ENCODE data around the gene KCNK13. TPM values are rescaled to one million over a fixed set of nuclear protein-coding genes. Genes with fewer than 3 reads are reported as not detected.

Gene KCNK13
- total and polyA plus RNA-seq, 9 donors = 0.21 to 0.70 (median 0.33) TPM

GRCh38 chr14:90154110-90154509 lies 92.3 kb downstream of the KCNK13 start:
- no peaks in the 10 kb centered on the region for H3K4me1 ChIP-seq (ENCODE audit: control insufficient read depth, insufficient read depth, low read length)
- no peak overlapping the region for H3K27ac ChIP-seq (ENCODE audit: low read length)
- H3K4me3 ChIP-seq (ENCODE audit: low read length) = no peak overlapping the region
- peaks cover 2% of the 10 kb centered on the region for H3K9me3 ChIP-seq (replicated peaks; ENCODE audit: control insufficient read depth, low read depth, low read length)
- no peaks in the 10 kb centered on the region for H3K36me3 ChIP-seq (ENCODE audit: control insufficient read depth, insufficient read depth, low read length)
- peaks cover 5% of the 10 kb centered on the region for H3K27me3 ChIP-seq (ENCODE audit: control insufficient read depth, insufficient read depth, low read length)
- DNase-seq = no peak

GRCh38 chr14:90159146-90159545 lies 97.4 kb downstream of the KCNK13 start:
- Histone ChIP-seq H3K27ac (ENCODE audit: low read length) (no peak overlapping the region), H3K4me1 (ENCODE audit: control insufficient read depth, insufficient read depth, low read length) (no peaks in the 10 kb centered on the region), H3K36me3 (ENCODE audit: control insufficient read depth, insufficient read depth, low read length) (no peaks in the 10 kb centered on the region), H3K4me3 (ENCODE audit: low read length) (no peak overlapping the region), H3K9me3 (replicated peaks; ENCODE audit: control insufficient read depth, low read depth, low read length) (peaks cover 1% of the 10 kb centered on the region), H3K27me3 (ENCODE audit: control insufficient read depth, insufficient read depth, low read length) (peaks cover 5% of the 10 kb centered on the region)
- DNase-seq = peak; percentile 29
- 29% methylated on average over 1 of the region's 3 CpGs for WGBS (ENCODE audit: insufficient coverage)

GRCh38 chr14:90159688-90160087 lies 97.9 kb downstream of the KCNK13 start:
- no peak overlapping the region for H3K4me3 ChIP-seq (ENCODE audit: low read length)
- no peaks in the 10 kb centered on the region for H3K9me3 ChIP-seq (replicated peaks; ENCODE audit: control insufficient read depth, low read depth, low read length)
- H3K27ac ChIP-seq (ENCODE audit: low read length) = no peak overlapping the region
- H3K36me3 ChIP-seq (ENCODE audit: control insufficient read depth, insufficient read depth, low read length) = no peaks in the 10 kb centered on the region
- no peaks in the 10 kb centered on the region for H3K4me1 ChIP-seq (ENCODE audit: control insufficient read depth, insufficient read depth, low read length)
- no peak for DNase-seq
- H3K27me3 ChIP-seq (ENCODE audit: control insufficient read depth, insufficient read depth, low read length) = peaks cover 5% of the 10 kb centered on the region
- 33% methylated on average over 1 of the region's 4 CpGs for WGBS (ENCODE audit: insufficient coverage)

GRCh38 chr14:90161129-90161528 lies 99.3 kb downstream of the KCNK13 start:
- Histone ChIP-seq H3K9me3 (replicated peaks; ENCODE audit: control insufficient read depth, low read depth, low read length) (no peaks in the 10 kb centered on the region), H3K36me3 (ENCODE audit: control insufficient read depth, insufficient read depth, low read length) (no peaks in the 10 kb centered on the region), H3K4me3 (ENCODE audit: low read length) (no peak overlapping the region), H3K4me1 (ENCODE audit: control insufficient read depth, insufficient read depth, low read length) (no peaks in the 10 kb centered on the region), H3K27ac (ENCODE audit: low read length) (no peak overlapping the region), H3K27me3 (ENCODE audit: control insufficient read depth, insufficient read depth, low read length) (peaks cover 4% of the 10 kb centered on the region)
- WGBS (ENCODE audit: insufficient coverage) = no CpG with 5 or more reads among the region's 3 CpGs
- no peak for DNase-seq

GRCh38 chr14:90168425-90169105 lies 106.8 kb downstream of the KCNK13 start:
- no CpG with 5 or more reads among the region's 4 CpGs for WGBS (ENCODE audit: insufficient coverage)
- no peaks in the 10 kb centered on the region for H3K9me3 ChIP-seq (replicated peaks; ENCODE audit: control insufficient read depth, low read depth, low read length)
- DNase-seq = no peak

GRCh38 chr14:90175631-90176030 lies 113.8 kb downstream of the KCNK13 start:
- Histone ChIP-seq H3K27me3 (ENCODE audit: control insufficient read depth, insufficient read depth, low read length) (peaks cover 3% of the 10 kb centered on the region), H3K27ac (ENCODE audit: low read length) (no peak overlapping the region), H3K9me3 (replicated peaks; ENCODE audit: control insufficient read depth, low read depth, low read length) (no peaks in the 10 kb centered on the region), H3K4me1 (ENCODE audit: control insufficient read depth, insufficient read depth, low read length) (no peaks in the 10 kb centered on the region), H3K36me3 (ENCODE audit: control insufficient read depth, insufficient read depth, low read length) (no peaks in the 10 kb centered on the region), H3K4me3 (ENCODE audit: low read length) (no peak overlapping the region)
- WGBS (ENCODE audit: insufficient coverage) = 100% methylated on average over 1 of the region's 3 CpGs
- DNase-seq = no peak

More at GRCh38 chr14:90168425-90169105, 106.8 kb downstream of the KCNK13 start:
- H3K27ac ChIP-seq (ENCODE audit: low read length) = no peak overlapping the region
- peaks cover 2% of the 10 kb centered on the region for H3K27me3 ChIP-seq (ENCODE audit: control insufficient read depth, insufficient read depth, low read length)
- no peaks in the 10 kb centered on the region for H3K36me3 ChIP-seq (ENCODE audit: control insufficient read depth, insufficient read depth, low read length)
- H3K4me3 ChIP-seq (ENCODE audit: low read length) = no peak overlapping the region
- no peaks in the 10 kb centered on the region for H3K4me1 ChIP-seq (ENCODE audit: control insufficient read depth, insufficient read depth, low read length)

GRCh38 chr14:90177539-90178189 lies 115.9 kb downstream of the KCNK13 start:
- no peaks in the 10 kb centered on the region for H3K9me3 ChIP-seq (replicated peaks; ENCODE audit: control insufficient read depth, low read depth, low read length)
- H3K4me3 ChIP-seq (ENCODE audit: low read length) = no peak overlapping the region
- H3K27me3 ChIP-seq (ENCODE audit: control insufficient read depth, insufficient read depth, low read length) = peaks cover 3% of the 10 kb centered on the region
- DNase-seq = no peak
- H3K27ac ChIP-seq (ENCODE audit: low read length) = no peak overlapping the region
- H3K4me1 ChIP-seq (ENCODE audit: control insufficient read depth, insufficient read depth, low read length) = no peaks in the 10 kb centered on the region
- H3K36me3 ChIP-seq (ENCODE audit: control insufficient read depth, insufficient read depth, low read length) = no peaks in the 10 kb centered on the region
- 71% methylated on average over 1 of the region's 3 CpGs for WGBS (ENCODE audit: insufficient coverage)

- Histone ChIP-seq H3K27ac (ENCODE audit: low read length) (no peak overlapping the region), H3K4me1 (ENCODE audit: control insufficient read depth, insufficient read depth, low read length) (no peaks in the 10 kb centered on the region), H3K9me3 (replicated peaks; ENCODE audit: control insufficient read depth, low read depth, low read length) (no peaks in the 10 kb centered on the region), H3K36me3 (ENCODE audit: control insufficient read depth, insufficient read depth, low read length) (no peaks in the 10 kb centered on the region), H3K27me3 (ENCODE audit: control insufficient read depth, insufficient read depth, low read length) (peaks cover 3% of the 10 kb centered on the region), H3K4me3 (ENCODE audit: low read length) (no peak overlapping the region)
- 76% methylated on average over 3 of the region's 7 CpGs for WGBS (ENCODE audit: insufficient coverage)
- DNase-seq = no peak
Measured at GRCh38 chr14:90179357-90179756, 117.6 kb downstream of the KCNK13 start.

GRCh38 chr14:90179809-90180779 lies 118.3 kb downstream of the KCNK13 start:
- Histone ChIP-seq H3K27ac (ENCODE audit: low read length) (no peak overlapping the region), H3K9me3 (replicated peaks; ENCODE audit: control insufficient read depth, low read depth, low read length) (no peaks in the 10 kb centered on the region), H3K36me3 (ENCODE audit: control insufficient read depth, insufficient read depth, low read length) (no peaks in the 10 kb centered on the region), H3K4me3 (ENCODE audit: low read length) (no peak overlapping the region), H3K27me3 (ENCODE audit: control insufficient read depth, insufficient read depth, low read length) (peaks cover 3% of the 10 kb centered on the region), H3K4me1 (ENCODE audit: control insufficient read depth, insufficient read depth, low read length) (no peaks in the 10 kb centered on the region)
- no peak for DNase-seq
- 75% methylated on average over 2 of the region's 4 CpGs for WGBS (ENCODE audit: insufficient coverage)

GRCh38 chr14:90184094-90184493 lies 122.3 kb downstream of the KCNK13 start:
- no peak for DNase-seq
- H3K27ac ChIP-seq (ENCODE audit: low read length) = no peak overlapping the region
- H3K27me3 ChIP-seq (ENCODE audit: control insufficient read depth, insufficient read depth, low read length) = no peaks in the 10 kb centered on the region
- no peaks in the 10 kb centered on the region for H3K4me1 ChIP-seq (ENCODE audit: control insufficient read depth, insufficient read depth, low read length)
- H3K9me3 ChIP-seq (replicated peaks; ENCODE audit: control insufficient read depth, low read depth, low read length) = no peaks in the 10 kb centered on the region
- no peaks in the 10 kb centered on the region for H3K36me3 ChIP-seq (ENCODE audit: control insufficient read depth, insufficient read depth, low read length)
- WGBS (ENCODE audit: insufficient coverage) = 93% methylated on average over 14 of the region's 14 CpGs
- no peak overlapping the region for H3K4me3 ChIP-seq (ENCODE audit: low read length)
